ENCODE measurements around the gene ANXA9.

The ANXA9 gene

GRCh38 chr1:151007853-151008243, 25.8 kb downstream of the ANXA9 start:
- TF ChIP-seq, protein P1, sequence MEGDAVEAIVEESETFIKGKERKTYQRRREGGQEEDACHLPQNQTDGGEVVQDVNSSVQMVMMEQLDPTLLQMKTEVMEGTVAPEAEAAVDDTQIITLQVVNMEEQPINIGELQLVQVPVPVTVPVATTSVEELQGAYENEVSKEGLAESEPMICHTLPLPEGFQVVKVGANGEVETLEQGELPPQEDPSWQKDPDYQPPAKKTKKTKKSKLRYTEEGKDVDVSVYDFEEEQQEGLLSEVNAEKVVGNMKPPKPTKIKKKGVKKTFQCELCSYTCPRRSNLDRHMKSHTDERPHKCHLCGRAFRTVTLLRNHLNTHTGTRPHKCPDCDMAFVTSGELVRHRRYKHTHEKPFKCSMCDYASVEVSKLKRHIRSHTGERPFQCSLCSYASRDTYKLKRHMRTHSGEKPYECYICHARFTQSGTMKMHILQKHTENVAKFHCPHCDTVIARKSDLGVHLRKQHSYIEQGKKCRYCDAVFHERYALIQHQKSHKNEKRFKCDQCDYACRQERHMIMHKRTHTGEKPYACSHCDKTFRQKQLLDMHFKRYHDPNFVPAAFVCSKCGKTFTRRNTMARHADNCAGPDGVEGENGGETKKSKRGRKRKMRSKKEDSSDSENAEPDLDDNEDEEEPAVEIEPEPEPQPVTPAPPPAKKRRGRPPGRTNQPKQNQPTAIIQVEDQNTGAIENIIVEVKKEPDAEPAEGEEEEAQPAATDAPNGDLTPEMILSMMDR (IDR thresholded peaks at IDR 0.05; ENCODE audit: extremely low read depth, insufficient read depth, missing control alignments), result no peak
- no peak for DNase-seq (ENCODE audit: low spot score)
- in situ Hi-C loops (cut with MboI; ENCODE audit: low pct_unique_long_range_greater_than_20kb, low sequenced_read_pairs, unreplicated experiment), result no loop called here

DNA sequence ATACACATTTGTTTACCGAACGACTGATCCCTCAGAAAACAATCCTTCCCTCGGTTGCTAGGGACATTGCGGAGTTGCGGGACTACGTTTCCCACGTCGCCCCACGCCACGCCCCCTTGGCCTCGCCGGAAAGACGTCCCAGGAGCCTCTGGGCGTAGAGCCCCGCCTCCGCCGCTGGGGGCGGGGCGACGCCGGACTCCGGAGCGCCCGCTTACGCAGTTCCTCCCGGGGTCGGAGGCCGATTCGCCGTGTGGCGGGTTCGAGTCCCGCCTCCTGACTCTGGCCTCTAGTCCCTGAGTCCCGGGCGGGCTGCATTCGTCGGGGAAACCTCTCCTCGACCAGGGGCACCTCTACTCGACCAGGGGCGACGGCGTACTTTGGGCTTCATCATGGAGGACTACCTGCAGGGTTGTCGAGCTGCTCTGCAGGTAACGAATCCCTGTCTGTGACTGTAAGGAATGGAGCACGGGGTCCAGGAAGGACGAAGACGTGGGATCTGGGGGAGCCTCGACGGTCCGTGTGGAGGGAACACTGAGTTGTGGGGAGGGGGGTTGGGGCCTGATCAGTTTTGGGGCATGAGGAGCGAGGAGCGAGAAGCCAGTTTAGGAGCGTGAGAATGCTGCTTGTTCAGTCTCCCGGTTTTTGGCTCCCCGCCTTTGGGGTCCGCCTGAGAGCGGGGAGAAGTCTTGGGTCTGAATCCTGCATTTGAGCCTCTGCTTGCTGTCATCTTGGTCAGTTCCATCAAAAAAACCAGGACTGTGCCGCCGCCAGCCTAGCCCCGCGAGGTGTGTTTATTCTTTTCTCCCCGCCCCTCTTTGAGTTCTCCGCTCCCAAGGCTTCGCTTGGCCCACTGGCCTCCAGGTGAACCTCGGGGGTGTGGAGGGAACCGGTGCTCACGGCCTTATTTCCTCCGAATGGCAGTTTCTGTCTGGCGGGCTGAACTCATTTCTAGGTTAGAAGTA, 26.4 kb downstream of the ANXA9 start, which contains the start of gene PRUNE1:
Gene PRUNE1, plus strand, starts transcription at position 206 of the 962 bp plus-strand sequence. Its CDS starts 184 bp downstream, at position 390.
- DNase-seq (ENCODE audit: low spot score), result peak; percentile 98
- in situ Hi-C loops (cut with MboI; ENCODE audit: low pct_unique_long_range_greater_than_20kb, low sequenced_read_pairs, unreplicated experiment), result no loop called here
- TF ChIP-seq, protein P1 (IDR thresholded peaks at IDR 0.05; ENCODE audit: extremely low read depth, insufficient read depth, missing control alignments), result no peak

GRCh38 chr1:151009206-151009587, 27.1 kb downstream of the ANXA9 start:
- TF ChIP-seq, protein P1 (IDR thresholded peaks at IDR 0.05; ENCODE audit: extremely low read depth, insufficient read depth, missing control alignments), result no peak
- in situ Hi-C loops (cut with MboI; ENCODE audit: low pct_unique_long_range_greater_than_20kb, low sequenced_read_pairs, unreplicated experiment), result no loop called here
- DNase-seq (ENCODE audit: low spot score), result no peak

GRCh38 chr1:151009674-151010345, 27.7 kb downstream of the ANXA9 start:
- no peak for DNase-seq (ENCODE audit: low spot score)
- TF ChIP-seq, protein P1 (IDR thresholded peaks at IDR 0.05; ENCODE audit: extremely low read depth, insufficient read depth, missing control alignments), result no peak
- in situ Hi-C loops (cut with MboI; ENCODE audit: low pct_unique_long_range_greater_than_20kb, low sequenced_read_pairs, unreplicated experiment), result no loop called here

DNA sequence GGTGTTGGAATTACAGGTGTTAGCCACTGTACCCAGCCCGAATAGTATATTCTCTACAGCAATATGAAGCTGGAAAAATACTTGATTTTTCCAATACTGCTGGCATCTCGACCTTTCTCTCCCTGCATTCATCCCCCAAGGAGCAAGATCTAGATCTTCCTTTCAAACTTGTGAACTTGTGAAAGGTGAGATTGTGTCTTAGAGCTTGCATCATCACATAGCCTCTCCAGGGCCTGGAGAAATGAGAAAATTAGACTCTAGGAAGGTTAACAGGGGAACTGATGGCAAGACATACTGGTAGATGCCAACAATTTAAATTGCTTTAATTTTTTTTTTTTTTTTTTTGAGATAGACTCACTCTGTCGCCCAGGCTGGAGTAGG, 28.2 kb downstream of the ANXA9 start:
- in situ Hi-C loops (cut with MboI; ENCODE audit: low pct_unique_long_range_greater_than_20kb, low sequenced_read_pairs, unreplicated experiment), result no loop called here
- TF ChIP-seq, protein P1 (IDR thresholded peaks at IDR 0.05; ENCODE audit: extremely low read depth, insufficient read depth, missing control alignments), result no peak
- DNase-seq (ENCODE audit: low spot score), result no peak

DNA sequence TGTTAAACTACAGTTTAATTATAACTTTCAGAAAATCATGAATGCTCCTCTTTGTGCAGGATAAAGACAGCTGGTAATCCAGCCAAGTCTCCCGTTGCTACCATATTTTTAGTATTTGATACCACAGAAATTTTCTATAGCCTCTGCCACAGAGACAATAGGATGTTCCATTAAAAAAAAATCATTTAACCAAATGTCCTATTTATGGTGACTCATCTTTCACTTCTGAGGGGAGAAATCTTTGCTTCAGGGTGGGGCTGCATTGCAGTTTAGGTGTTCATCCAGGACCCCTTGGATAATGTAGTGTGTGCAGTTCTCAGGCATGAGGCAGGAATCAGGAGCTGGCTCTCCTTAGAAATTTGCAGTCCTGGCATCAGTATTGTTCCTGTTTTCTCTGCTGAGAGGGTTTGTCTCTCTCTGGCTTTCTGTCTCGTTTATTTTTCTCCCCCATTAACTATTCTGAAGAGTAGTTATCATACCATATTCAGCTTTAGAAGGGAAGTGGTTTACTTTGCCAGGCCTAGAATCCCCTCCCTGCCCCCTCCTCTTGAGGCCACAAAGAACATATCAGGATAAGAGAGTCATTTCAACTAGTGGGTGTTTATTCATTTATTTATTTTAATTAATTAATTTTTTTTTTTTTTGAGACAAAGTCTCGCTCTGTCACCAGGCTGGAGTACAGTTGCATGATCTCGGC, 29.2 kb downstream of the ANXA9 start:
- in situ Hi-C loops (cut with MboI; ENCODE audit: low pct_unique_long_range_greater_than_20kb, low sequenced_read_pairs, unreplicated experiment), result no loop called here
- TF ChIP-seq, protein P1 (IDR thresholded peaks at IDR 0.05; ENCODE audit: extremely low read depth, insufficient read depth, missing control alignments), result no peak
- DNase-seq (ENCODE audit: low spot score), result no peak
